CD4-positive, alpha-beta T cell (primary cell): Measurements from ENCODE around the gene PRDX1. TPM values are rescaled to one million over a fixed set of nuclear protein-coding genes. Genes with fewer than 3 reads are reported as not detected.

Source experiments
- ATAC-seq: fragments of 200-7000 bp; cut with Tn5 transposase; one replicate; pipeline ENCODE4 v1.10.0; 2022; ENCODE audit warnings: mild to moderate bottlenecking; ENCODE audit not compliant: poor library complexity
- CTCF ChIA-PET: fragments of 350-600 bp; sonication (Branson Sonifier 250); formaldehyde crosslinking; loops from one replicate; lab custom pipeline; 2021; ENCODE audit warnings: antibody characterized with exemption, inconsistent platforms; lab: Charles Lee
- POLR2A ChIA-PET: fragments of 350-600 bp; sonication (Branson Sonifier 250); formaldehyde crosslinking; loops from one replicate; lab custom pipeline; 2021; ENCODE audit warnings: antibody characterized with exemption, inconsistent platforms; lab: Charles Lee
- DNase-seq, 14 experiments: peaks; one replicate each; pipeline ENCODE4 v3.0.0-alpha.2; 2013 to 2020; ENCODE audit warnings: mixed read lengths in 2 of 14
- H3K27ac ChIP-seq, 2 donors: one replicate each; pipeline versions ENCODE4 v1.5.1 to v1.7.0; 2013; ENCODE audit warnings: low read length in 2 of 2, low read depth in 1 of 2, mild to moderate bottlenecking in 1 of 2
- H3K27me3 ChIP-seq, 2 experiments: 1 replicate in 1 of 2; 2 replicates in 1 of 2; pipeline versions ENCODE4 v1.6.1 to v1.7.0; 2013; ENCODE audit warnings: low read length in 2 of 2, control low read depth in 1 of 2, mild to moderate bottlenecking in 1 of 2, moderate library complexity in 1 of 2; ENCODE audit not compliant: insufficient read depth in 2 of 2, control insufficient read depth in 1 of 2
- H3K36me3 ChIP-seq: one replicate; pipeline ENCODE4 v1.6.1; 2013; ENCODE audit warnings: low read length, control low read depth; ENCODE audit not compliant: insufficient read depth
- H3K4me1 ChIP-seq: one replicate; pipeline ENCODE4 v1.6.1; 2013; ENCODE audit warnings: low read length, control low read depth; ENCODE audit not compliant: insufficient read depth
- H3K4me3 ChIP-seq: one replicate; pipeline ENCODE4 v1.5.1; 2013; ENCODE audit warnings: mild to moderate bottlenecking, low read length, moderate library complexity
- H3K9me3 ChIP-seq, 2 experiments: 1 replicate in 1 of 2; 2 replicates in 1 of 2; pipeline versions ENCODE4 v1.6.1 to v1.7.0; 2013; ENCODE audit warnings: low read length in 2 of 2, mild to moderate bottlenecking in 2 of 2, control low read depth in 1 of 2, moderate library complexity in 1 of 2; ENCODE audit not compliant: control insufficient read depth in 1 of 2, insufficient read depth in 1 of 2
- H3K27ac Mint-ChIP-seq: one replicate; pipeline ENCODE4 v1.8.0; 2020; ENCODE audit warnings: mixed read lengths
- H3K27me3 Mint-ChIP-seq: one replicate; pipeline ENCODE4 v1.8.0; 2021; ENCODE audit warnings: mixed read lengths
- H3K36me3 Mint-ChIP-seq: one replicate; pipeline ENCODE4 v1.8.0; 2021; ENCODE audit warnings: low read depth, mixed read lengths
- H3K4me1 Mint-ChIP-seq: one replicate; pipeline ENCODE4 v1.8.0; 2021; ENCODE audit warnings: low read depth, mixed read lengths
- H3K4me3 Mint-ChIP-seq: one replicate; pipeline ENCODE4 v1.8.0; 2020; ENCODE audit warnings: mild to moderate bottlenecking, mixed read lengths
- H3K9me3 Mint-ChIP-seq: one replicate; pipeline ENCODE4 v1.8.0; 2020; ENCODE audit warnings: mixed read lengths
- intact Hi-C, 2 experiments: fragments of 100-400 bp; cut with DNase I in 1 of 2; cut with micrococcal nuclease in 1 of 2; formaldehyde crosslinking; loops; one replicate each; pipeline versions ENCODE4 v1.15.1 to v1.9.0; 2023 to 2025; cut with DNase I, micrococcal nuclease
- total RNA-seq, 174 experiments: library from RNA in 2 of 174; stranded (reverse) in 2 of 174; gene quantifications; one replicate each; pipeline ENCODE4 v1.2.3 and lab custom pipeline; 2021 to 2026
- TF ChIP-seq, protein P1 (sequence below): fragments of 200-600 bp; IDR thresholded peaks from one replicate; pipeline ENCODE4 v1.8.0; 2022; ENCODE audit warnings: antibody characterized with exemption, mild to moderate bottlenecking

PRDX1 gene
- total RNA-seq, 2 experiments from 2014 or later: 18.1 to 24.1 TPM

DNA sequence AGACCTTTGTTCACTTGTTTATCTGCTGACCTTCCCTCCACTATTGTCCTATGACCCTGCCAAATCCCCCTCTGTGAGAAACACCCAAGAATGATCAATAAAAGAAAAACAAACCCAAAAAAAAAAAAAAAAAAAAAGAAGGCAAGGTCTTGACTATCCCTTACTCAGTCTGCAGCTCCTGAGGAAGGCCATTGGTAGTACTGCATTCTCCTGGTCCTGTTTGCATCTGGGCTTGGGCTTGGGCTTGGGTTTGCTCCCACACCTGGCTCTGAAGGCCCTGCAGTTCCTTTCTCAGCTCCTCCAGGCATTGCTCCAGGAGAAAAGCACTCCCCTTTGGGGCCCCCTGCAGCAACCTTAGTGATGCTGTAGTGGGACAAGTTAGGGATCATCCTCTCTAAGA lies 23.4 kb downstream of the PRDX1 start:
- ChIA-PET CTCF (interaction anchor here (0.7 kb wide), 1 partner anchor 14 kb away, joined by 3 read pairs; no protein-coding TSS in a partner anchor), POLR2A (interaction anchor here (2.2 to 2.4 kb wide), 3 partner anchors 158 to 777 kb away, joined by 15 to 57 read pairs (median 32); partner anchors contain the start of genes MUTYH and TOE1)
- H3K27ac ChIP-seq: no peak overlapping the region
- DNase-seq: no peak
- peaks cover 24% of the 10 kb centered on the region for H3K4me1 ChIP-seq
- Mint-ChIP-seq H3K27ac (no peak overlapping the region), H3K27me3 (no peaks in the 10 kb centered on the region), H3K4me3 (peak overlapping the region; percentile 96), H3K4me1 (peaks cover 36% of the 10 kb centered on the region), H3K9me3 (no peaks in the 10 kb centered on the region), H3K36me3 (no peaks in the 10 kb centered on the region)
- intact Hi-C loops: loop anchor here in 1 of 2 experiments (10.0 kb wide), 1 partner anchor 723 kb away; the partner anchor contains the start of gene RPS8
- H3K4me3 ChIP-seq: no peak overlapping the region
- H3K9me3 ChIP-seq: no peaks in the 10 kb centered on the region
- no peaks in the 10 kb centered on the region for H3K27me3 ChIP-seq
- no peak for ATAC-seq
- H3K36me3 ChIP-seq: no peaks in the 10 kb centered on the region
- TF ChIP-seq, protein P1, sequence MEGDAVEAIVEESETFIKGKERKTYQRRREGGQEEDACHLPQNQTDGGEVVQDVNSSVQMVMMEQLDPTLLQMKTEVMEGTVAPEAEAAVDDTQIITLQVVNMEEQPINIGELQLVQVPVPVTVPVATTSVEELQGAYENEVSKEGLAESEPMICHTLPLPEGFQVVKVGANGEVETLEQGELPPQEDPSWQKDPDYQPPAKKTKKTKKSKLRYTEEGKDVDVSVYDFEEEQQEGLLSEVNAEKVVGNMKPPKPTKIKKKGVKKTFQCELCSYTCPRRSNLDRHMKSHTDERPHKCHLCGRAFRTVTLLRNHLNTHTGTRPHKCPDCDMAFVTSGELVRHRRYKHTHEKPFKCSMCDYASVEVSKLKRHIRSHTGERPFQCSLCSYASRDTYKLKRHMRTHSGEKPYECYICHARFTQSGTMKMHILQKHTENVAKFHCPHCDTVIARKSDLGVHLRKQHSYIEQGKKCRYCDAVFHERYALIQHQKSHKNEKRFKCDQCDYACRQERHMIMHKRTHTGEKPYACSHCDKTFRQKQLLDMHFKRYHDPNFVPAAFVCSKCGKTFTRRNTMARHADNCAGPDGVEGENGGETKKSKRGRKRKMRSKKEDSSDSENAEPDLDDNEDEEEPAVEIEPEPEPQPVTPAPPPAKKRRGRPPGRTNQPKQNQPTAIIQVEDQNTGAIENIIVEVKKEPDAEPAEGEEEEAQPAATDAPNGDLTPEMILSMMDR: no peak

DNA sequence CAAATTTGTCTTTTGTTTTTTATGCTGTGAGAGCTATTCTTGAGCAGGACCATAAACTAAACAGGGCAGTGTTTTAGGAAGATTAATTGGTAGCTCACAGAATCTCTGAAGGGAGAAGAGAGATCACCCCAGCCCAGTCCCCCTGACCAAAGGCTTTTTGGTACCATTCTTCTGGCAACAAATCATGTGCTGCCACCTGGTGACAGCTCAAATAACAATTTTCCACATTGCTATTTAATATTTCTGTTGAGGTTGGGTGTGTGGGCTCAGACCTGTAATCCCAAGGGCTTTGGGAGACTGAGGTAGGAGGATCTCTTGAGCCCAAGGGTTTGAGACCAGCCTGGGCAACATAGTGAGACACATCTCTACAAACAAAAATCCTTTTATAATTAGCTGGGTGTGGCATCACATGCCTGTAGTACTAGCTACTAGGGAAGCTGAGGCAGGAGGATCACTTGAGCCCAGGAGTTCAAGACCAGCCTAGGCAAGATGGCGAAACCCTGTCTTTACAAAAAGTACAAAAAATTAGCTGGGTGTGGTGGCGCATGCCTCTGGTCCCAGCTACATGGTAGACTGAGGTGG lies 28.5 kb downstream of the PRDX1 start:
- ATAC-seq (no peak), DNase-seq (peak in 13 of 14 experiments; percentile 23 to 79 (median 40))
- Histone ChIP-seq H3K4me3 (no peak overlapping the region), H3K4me1 (peaks cover 28% of the 10 kb centered on the region), H3K9me3 (no peaks in the 10 kb centered on the region), H3K36me3 (no peaks in the 10 kb centered on the region), H3K27me3 (no peaks in the 10 kb centered on the region), H3K27ac (no peak overlapping the region)
- Mint-ChIP-seq H3K27ac (no peak overlapping the region), H3K36me3 (no peaks in the 10 kb centered on the region), H3K4me1 (peaks cover 5% of the 10 kb centered on the region), H3K27me3 (no peaks in the 10 kb centered on the region), H3K9me3 (no peaks in the 10 kb centered on the region), H3K4me3 (peak overlapping the region; percentile 42)
- intact Hi-C loops: loop anchor here (1.0 to 10.0 kb wide), 9 partner anchors 133 to 861 kb away; partner anchors contain the start of genes RNU5D-1 (in 2 of the 2), MUTYH (in 1 of the 2), RPS8 (in 1 of the 2) and TOE1 (in 1 of the 2)
- TF ChIP-seq, protein P1: peak; percentile 68
- POLR2A ChIA-PET: interaction anchor here (0.5 to 6.2 kb wide), 10 partner anchors 9 to 771 kb away, joined by 3 to 76 read pairs (median 6); partner anchors contain the start of genes HECTD3, MUTYH, PRDX1 and TOE1
- CTCF ChIA-PET: interaction anchor here (0.7 to 3.3 kb wide), 14 partner anchors 19 to 764 kb away, joined by 3 to 20 read pairs (median 4); partner anchors contain the start of genes HECTD3, MUTYH, TOE1 and UROD

DNA sequence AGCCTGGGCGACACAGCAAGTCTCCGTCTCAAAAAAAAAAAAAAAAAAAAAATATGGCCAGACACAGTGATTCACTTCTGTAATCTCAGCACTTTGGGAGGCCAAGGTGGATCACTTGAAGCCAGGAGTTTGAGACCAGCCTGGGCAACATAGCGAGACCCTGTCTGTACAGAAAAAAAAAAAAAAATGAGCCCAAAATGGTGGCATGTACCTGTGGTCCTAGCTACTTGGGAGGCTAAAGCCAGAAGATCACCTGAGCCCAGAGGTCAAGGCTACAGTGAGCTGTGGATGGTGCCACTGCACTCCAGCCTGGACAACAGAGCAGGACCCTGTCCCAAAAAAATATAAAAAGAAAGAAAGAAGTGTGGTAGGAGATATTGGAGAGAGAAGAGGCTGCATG lies 29.0 kb downstream of the PRDX1 start:
- Mint-ChIP-seq H3K27me3 (no peaks in the 10 kb centered on the region), H3K27ac (no peak overlapping the region), H3K4me3 (peak overlapping the region; percentile 42), H3K4me1 (peaks cover 5% of the 10 kb centered on the region), H3K9me3 (no peaks in the 10 kb centered on the region), H3K36me3 (no peaks in the 10 kb centered on the region)
- Histone ChIP-seq H3K27me3 (no peaks in the 10 kb centered on the region), H3K9me3 (no peaks in the 10 kb centered on the region), H3K4me3 (no peak overlapping the region), H3K27ac (no peak overlapping the region), H3K4me1 (peaks cover 28% of the 10 kb centered on the region), H3K36me3 (no peaks in the 10 kb centered on the region)
- intact Hi-C loops: loop anchor here (1.0 to 10.0 kb wide), 9 partner anchors 132 to 860 kb away; partner anchors contain the start of genes RNU5D-1 (in 2 of the 2), MUTYH (in 1 of the 2), RPS8 (in 1 of the 2) and TOE1 (in 1 of the 2)
- POLR2A ChIA-PET: interaction anchor here (0.7 to 6.2 kb wide), 10 partner anchors 9 to 771 kb away, joined by 3 to 76 read pairs (median 6); partner anchors contain the start of genes HECTD3, MUTYH, PRDX1 and RNU5D-1
- CTCF ChIA-PET: interaction anchor here (0.7 to 3.3 kb wide), 15 partner anchors 20 to 771 kb away, joined by 3 to 20 read pairs (median 4); partner anchors contain the start of genes HECTD3, MUTYH, TOE1 and UROD
- no peak for ATAC-seq
- TF ChIP-seq, protein P1: no peak
- no peak for DNase-seq
